ENCODE measurements around the gene YPEL2. TPM values are rescaled to one million over a fixed set of nuclear protein-coding genes. Genes with fewer than 3 reads are reported as not detected.
A peak's percentile ranks its signal among the peaks of the same experiment; 100 is the strongest.

Gene YPEL2
- total and polyA plus RNA-seq, 2 of the 13 experiments (the other 11 are each of a cell fraction or from before 2014, with no cell fraction given), result 8.5 to 21.1 TPM

DNA sequence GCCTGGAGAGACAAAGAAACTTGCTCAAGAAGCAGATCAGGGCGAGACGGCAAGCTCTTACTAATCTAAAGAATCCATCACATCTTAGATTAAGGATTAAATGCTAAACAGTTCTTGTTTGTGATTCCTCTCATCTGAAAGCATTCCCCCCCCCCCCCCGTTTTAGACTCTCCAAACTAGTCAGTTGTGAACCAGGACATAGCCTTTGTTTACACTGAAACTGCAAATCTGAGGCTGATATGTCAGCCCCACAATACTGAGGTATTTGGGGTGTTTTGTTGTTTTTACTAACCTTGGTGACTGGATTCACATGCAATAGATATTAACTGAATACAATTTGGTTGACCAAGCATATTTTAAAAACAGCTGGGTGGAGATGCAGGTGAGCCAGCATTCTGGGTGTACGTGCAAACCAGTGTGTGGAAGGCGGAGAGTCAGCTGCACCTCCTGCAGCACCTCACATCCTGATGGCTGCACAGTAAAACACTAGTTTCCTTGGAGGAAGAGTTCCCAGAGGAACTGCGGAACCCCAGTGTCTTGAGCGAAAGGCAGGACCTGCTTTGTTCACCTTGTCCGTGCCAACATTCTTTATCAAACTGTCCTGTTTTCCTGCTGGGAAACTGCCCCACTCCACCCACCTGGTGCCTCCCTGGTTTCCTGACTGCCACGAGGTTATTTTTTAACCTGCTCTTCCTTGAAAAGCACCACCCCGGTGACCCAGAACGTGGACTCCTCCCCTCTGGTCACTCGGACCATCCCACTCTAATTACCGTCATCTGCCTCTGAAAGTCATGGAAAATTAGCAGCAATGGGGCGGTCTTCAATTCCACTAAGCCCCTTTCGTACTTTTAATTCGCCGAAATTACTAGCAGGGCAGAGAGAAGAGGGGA is 1.2 kb upstream of the YPEL2 start (continued):
- TF ChIP-seq, protein P1, sequence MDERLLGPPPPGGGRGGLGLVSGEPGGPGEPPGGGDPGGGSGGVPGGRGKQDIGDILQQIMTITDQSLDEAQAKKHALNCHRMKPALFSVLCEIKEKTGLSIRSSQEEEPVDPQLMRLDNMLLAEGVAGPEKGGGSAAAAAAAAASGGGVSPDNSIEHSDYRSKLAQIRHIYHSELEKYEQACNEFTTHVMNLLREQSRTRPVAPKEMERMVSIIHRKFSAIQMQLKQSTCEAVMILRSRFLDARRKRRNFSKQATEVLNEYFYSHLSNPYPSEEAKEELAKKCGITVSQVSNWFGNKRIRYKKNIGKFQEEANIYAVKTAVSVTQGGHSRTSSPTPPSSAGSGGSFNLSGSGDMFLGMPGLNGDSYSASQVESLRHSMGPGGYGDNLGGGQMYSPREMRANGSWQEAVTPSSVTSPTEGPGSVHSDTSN (CRISPR knock-in tag; IDR thresholded peaks at IDR 0.05), result no peak; the same call in 1 of the 2 replicates
- TF ChIP-seq, protein P2, sequence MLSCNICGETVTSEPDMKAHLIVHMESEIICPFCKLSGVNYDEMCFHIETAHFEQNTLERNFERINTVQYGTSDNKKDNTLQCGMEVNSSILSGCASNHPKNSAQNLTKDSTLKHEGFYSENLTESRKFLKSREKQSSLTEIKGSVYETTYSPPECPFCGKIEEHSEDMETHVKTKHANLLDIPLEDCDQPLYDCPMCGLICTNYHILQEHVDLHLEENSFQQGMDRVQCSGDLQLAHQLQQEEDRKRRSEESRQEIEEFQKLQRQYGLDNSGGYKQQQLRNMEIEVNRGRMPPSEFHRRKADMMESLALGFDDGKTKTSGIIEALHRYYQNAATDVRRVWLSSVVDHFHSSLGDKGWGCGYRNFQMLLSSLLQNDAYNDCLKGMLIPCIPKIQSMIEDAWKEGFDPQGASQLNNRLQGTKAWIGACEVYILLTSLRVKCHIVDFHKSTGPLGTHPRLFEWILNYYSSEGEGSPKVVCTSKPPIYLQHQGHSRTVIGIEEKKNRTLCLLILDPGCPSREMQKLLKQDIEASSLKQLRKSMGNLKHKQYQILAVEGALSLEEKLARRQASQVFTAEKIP (CRISPR knock-in tag; IDR thresholded peaks at IDR 0.05; ENCODE audit: borderline replicate concordance), result no peak
- TF ChIP-seq NFE2L2 (IDR thresholded peaks at IDR 0.05; ENCODE audit: low read length), result no peak
- peak; percentile 21; the same call in 1 of the 2 replicates for TF ChIP-seq SMYD3 (CRISPR knock-in tag; IDR thresholded peaks at IDR 0.05)
- TF ChIP-seq MBD4 (IDR thresholded peaks at IDR 0.05; ENCODE audit: borderline replicate concordance, low read length), result no peak
- no peak for TF ChIP-seq RBAK (CRISPR knock-in tag; IDR thresholded peaks at IDR 0.05)
- TF ChIP-seq, protein P3, sequence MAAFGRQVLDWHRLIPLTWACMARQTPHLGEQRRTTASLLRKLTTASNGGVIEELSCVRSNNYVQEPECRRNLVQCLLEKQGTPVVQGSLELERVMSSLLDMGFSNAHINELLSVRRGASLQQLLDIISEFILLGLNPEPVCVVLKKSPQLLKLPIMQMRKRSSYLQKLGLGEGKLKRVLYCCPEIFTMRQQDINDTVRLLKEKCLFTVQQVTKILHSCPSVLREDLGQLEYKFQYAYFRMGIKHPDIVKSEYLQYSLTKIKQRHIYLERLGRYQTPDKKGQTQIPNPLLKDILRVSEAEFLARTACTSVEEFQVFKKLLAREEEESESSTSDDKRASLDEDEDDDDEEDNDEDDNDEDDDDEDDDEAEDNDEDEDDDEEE (CRISPR knock-in tag; IDR thresholded peaks at IDR 0.05), result no peak
- no peak for TF ChIP-seq ZNF235 (CRISPR knock-in tag; IDR thresholded peaks at IDR 0.05; ENCODE audit: borderline replicate concordance)
- TF ChIP-seq, protein P4, sequence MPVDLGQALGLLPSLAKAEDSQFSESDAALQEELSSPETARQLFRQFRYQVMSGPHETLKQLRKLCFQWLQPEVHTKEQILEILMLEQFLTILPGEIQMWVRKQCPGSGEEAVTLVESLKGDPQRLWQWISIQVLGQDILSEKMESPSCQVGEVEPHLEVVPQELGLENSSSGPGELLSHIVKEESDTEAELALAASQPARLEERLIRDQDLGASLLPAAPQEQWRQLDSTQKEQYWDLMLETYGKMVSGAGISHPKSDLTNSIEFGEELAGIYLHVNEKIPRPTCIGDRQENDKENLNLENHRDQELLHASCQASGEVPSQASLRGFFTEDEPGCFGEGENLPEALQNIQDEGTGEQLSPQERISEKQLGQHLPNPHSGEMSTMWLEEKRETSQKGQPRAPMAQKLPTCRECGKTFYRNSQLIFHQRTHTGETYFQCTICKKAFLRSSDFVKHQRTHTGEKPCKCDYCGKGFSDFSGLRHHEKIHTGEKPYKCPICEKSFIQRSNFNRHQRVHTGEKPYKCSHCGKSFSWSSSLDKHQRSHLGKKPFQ (CRISPR knock-in tag; IDR thresholded peaks at IDR 0.05; ENCODE audit: insufficient replicate concordance), result peak; percentile 26
- no peak for TF ChIP-seq SAFB2 (CRISPR knock-in tag; IDR thresholded peaks at IDR 0.05; ENCODE audit: borderline replicate concordance, low read depth)
- peak; percentile 85 for TF ChIP-seq XRCC5 (optimal IDR thresholded peaks at IDR 0.05; ENCODE audit: low read length)
- TF ChIP-seq, protein P5, sequence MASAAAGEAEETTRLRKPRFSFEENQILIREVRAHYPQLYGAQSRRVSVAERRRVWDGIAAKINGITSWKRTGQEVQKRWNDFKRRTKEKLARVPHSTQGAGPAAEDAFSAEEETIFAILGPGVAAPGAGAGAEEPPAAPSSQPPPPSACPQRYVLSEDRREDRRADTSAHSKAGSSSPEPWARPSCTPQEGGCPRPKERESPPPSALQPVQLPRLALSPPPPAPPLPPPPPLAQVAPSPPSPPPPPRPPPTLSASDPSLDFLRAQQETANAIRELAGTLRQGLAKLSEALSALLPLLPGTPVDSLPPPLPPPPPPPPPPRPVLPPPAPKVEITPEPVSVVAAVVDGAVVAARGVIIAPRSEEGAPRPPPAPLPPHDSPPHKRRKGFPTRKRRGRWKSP (CRISPR knock-in tag; IDR thresholded peaks at IDR 0.05), result no peak; the same call in 1 of the 2 replicates
- TF ChIP-seq ZNF484 (CRISPR knock-in tag; IDR thresholded peaks at IDR 0.05; ENCODE audit: borderline replicate concordance, low read depth), result no peak
- TF ChIP-seq FOXA1 (IDR thresholded peaks at IDR 0.05), result no peak
- 0 out of 2 replicates have a peak, but pooled peaks have one; percentile 27 for TF ChIP-seq FOXA1 (CRISPR knock-in tag; IDR thresholded peaks at IDR 0.05)
- TF ChIP-seq, protein P6, sequence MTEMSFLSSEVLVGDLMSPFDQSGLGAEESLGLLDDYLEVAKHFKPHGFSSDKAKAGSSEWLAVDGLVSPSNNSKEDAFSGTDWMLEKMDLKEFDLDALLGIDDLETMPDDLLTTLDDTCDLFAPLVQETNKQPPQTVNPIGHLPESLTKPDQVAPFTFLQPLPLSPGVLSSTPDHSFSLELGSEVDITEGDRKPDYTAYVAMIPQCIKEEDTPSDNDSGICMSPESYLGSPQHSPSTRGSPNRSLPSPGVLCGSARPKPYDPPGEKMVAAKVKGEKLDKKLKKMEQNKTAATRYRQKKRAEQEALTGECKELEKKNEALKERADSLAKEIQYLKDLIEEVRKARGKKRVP (CRISPR knock-in tag; IDR thresholded peaks at IDR 0.05), result no peak
- TF ChIP-seq SUZ12 (IDR thresholded peaks at IDR 0.05; ENCODE audit: low read depth, low read length), result no peak
- TF ChIP-seq, protein P7, sequence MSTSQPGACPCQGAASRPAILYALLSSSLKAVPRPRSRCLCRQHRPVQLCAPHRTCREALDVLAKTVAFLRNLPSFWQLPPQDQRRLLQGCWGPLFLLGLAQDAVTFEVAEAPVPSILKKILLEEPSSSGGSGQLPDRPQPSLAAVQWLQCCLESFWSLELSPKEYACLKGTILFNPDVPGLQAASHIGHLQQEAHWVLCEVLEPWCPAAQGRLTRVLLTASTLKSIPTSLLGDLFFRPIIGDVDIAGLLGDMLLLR (CRISPR knock-in tag; IDR thresholded peaks at IDR 0.05), result peak; percentile 26; the same call in 1 of the 2 replicates
